IgD-negative memory B cell (primary cell): ENCODE data around the gene OSBPL10. TPM values are rescaled to one million over a fixed set of nuclear protein-coding genes. Genes with fewer than 3 reads are reported as not detected.
"Not testable (repeated sequence)": the region's sequence is repeated elsewhere in the genome, so short reads cannot be mapped to it uniquely, and the experiment has no call there.

Experiments used
- H3K27ac Mint-ChIP-seq, 3 donors: one replicate each; pipeline ENCODE4 v1.8.0; 2020 to 2022; ENCODE audit warnings: mild to moderate bottlenecking in 3 of 3, mixed read lengths in 3 of 3, moderate library complexity in 1 of 3
- H3K27me3 Mint-ChIP-seq: one replicate; pipeline ENCODE4 v1.8.0; 2021; ENCODE audit warnings: mixed read lengths
- H3K36me3 Mint-ChIP-seq: one replicate; pipeline ENCODE4 v1.8.0; 2020; ENCODE audit warnings: mild to moderate bottlenecking, mixed read lengths
- H3K4me1 Mint-ChIP-seq, 3 donors: one replicate each; pipeline ENCODE4 v1.8.0; 2020 to 2022; ENCODE audit warnings: mixed read lengths in 3 of 3, mild to moderate bottlenecking in 1 of 3
- H3K4me3 Mint-ChIP-seq, 4 donors: one replicate each; pipeline ENCODE4 v1.8.0; 2020 to 2022; ENCODE audit warnings: mild to moderate bottlenecking in 4 of 4, mixed read lengths in 4 of 4, moderate library complexity in 3 of 4
- H3K9me3 Mint-ChIP-seq, 3 donors: one replicate each; pipeline ENCODE4 v1.8.0; 2020 to 2021; ENCODE audit warnings: mixed read lengths in 3 of 3, mild to moderate bottlenecking in 1 of 3
- polyA plus RNA-seq: library from polyadenylated mRNA; unstranded; fragments of 300-500 nt; fragmentation: Illumina TruSeq; gene quantifications from one replicate; pipeline ENCODE4 v1.2.3, GENCODE V29; 2021

The OSBPL10 gene
- polyA plus RNA-seq, 1 donor from 2014 or later = 126 TPM

DNA sequence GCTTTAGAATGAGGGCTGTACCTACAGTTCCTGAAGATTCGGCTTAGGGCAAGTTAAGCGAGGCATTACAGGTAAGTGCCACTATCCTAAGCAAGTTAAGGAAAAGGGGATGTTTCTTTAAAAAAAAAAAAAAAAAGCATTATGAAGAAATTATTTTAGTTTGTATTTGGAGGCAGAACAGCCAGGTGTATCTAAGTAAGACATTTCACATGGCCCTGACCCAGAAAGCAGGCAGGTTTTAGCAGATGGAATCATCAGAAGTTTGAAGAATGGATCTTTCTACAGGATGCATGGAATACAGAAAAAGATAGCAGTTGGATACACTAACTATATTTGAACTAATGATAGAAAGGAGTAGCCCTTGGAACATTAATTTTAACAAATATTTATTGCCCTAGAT, 105.6 kb downstream of the OSBPL10 start:
- Mint-ChIP-seq H3K9me3 (no peaks in the 10 kb centered on the region), H3K27me3 (no peaks in the 10 kb centered on the region), H3K4me3 (peak overlapping the region in 1 of 4 donors; percentile 49), H3K4me1 (peaks cover 31 to 51% (median 44%) of the 10 kb centered on the region in 3 donors), H3K36me3 (peaks cover 15% of the 10 kb centered on the region), H3K27ac (peak overlapping the region in 2 of 3 donors; percentile 84)

DNA sequence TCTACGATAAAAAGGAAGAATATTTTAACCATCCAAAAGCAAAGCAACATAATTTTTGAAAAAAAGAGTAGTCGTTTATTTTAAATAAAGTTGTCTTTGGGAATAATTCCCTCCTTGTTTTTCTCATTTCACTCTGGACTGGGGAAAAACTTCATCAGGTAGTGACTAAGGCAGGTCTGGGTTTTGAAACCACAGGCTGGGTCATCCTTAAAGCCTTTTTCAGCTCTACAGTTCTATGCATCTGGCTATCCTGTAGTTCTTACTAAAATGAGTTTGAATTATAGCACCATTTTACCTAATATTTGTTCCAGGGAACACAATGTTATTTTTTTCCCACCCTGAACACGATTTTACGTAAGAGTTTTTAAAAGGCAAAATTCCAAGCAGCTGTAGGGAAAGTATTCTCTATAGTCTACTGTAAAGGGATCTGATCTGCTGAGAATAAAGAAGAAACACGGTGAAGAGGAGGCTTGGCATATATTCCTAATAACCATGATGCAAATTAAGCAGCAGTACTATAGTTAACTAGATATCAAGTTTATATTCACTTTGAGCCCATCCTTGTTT, 107.7 kb downstream of the OSBPL10 start:
- H3K36me3 Mint-ChIP-seq = peaks cover 18% of the 10 kb centered on the region
- peak overlapping the region in 1 of 3 donors; percentile 18 for H3K27ac Mint-ChIP-seq
- H3K27me3 Mint-ChIP-seq = no peaks in the 10 kb centered on the region
- H3K9me3 Mint-ChIP-seq = no peaks in the 10 kb centered on the region
- no peak overlapping the region for H3K4me3 Mint-ChIP-seq
- H3K4me1 Mint-ChIP-seq = peaks cover 27 to 45% (median 42%) of the 10 kb centered on the region in 3 donors

DNA sequence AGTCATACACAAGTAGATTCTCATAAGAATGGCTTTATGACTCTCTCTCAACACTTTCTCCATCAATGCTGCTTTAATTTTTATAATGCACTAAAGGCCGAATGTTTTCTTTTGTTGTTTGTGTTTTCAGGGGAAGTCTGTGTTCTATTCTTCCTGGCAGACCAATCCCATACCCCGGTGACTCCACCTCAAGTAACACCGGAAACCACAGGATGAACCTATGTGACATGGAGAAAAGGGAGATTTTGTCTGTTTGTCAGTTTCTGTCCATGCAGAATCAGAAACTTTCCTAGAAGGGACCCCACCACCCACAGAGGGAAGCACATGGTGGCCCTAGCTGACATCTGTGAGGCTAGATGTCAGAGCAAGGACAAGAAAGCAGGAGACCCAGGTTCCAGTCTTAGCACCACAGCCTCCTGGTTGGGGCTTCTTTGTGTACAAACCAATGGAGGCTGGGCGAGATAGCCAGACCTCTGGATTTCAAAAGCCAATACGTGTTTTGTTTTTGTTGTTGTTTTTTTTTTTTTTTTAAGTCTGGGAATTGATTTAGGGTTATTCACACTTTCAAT, 109.0 kb downstream of the OSBPL10 start:
- Mint-ChIP-seq H3K27me3 (no peaks in the 10 kb centered on the region), H3K4me3 (no peak overlapping the region), H3K36me3 (peaks cover 15% of the 10 kb centered on the region), H3K9me3 (no peaks in the 10 kb centered on the region), H3K4me1 (peaks cover 31 to 39% (median 32%) of the 10 kb centered on the region in 3 donors), H3K27ac (peak overlapping the region in 1 of 3 donors; percentile 59)

DNA sequence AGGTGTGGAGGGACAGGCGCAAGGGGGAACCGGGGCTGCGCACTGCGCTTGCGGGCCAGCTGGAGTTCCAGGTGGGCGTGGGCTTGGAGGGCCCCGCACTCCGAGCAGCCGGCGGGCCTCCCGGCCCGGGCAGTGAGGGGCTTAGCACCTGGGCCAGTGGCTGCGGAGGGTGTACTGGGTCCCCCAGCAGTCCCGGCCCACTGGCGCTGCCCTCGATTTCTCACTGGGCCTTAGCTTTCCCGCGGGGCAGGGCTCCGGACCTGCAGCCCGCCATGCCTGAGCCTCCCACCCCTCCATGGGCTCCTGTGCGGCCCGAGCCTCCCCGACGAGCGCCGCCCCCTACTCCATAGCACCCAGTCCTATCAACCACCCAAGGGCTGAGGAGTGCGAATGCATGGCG, 111.0 kb downstream of the OSBPL10 start:
- H3K27ac Mint-ChIP-seq, H3K9me3 Mint-ChIP-seq, H3K4me3 Mint-ChIP-seq, H3K27me3 Mint-ChIP-seq: not testable (repeated sequence)
- peaks cover 10% of the 10 kb centered on the region for H3K36me3 Mint-ChIP-seq
- peaks cover 18 to 39% (median 28%) of the 10 kb centered on the region in 3 donors for H3K4me1 Mint-ChIP-seq

DNA sequence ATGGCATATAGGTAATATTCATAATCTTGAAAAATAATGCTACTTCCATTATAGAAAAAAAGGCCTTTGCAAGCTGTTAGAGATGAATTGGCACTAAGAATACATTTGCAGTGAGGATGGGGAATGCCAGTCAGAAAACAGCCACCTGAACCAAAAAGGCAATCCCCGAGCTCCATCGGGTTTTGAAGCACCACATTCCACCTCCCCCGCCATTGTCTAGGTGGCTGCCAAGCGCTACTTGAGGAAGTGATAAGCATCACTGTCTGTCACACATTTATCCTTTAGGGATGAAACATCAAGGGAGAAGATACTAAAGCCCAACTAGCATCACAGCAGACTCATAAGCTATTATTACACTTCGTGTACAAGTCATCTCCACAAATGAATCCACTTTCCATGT, 112.8 kb downstream of the OSBPL10 start:
- H3K36me3 Mint-ChIP-seq = peaks cover 11% of the 10 kb centered on the region
- no peaks in the 10 kb centered on the region for H3K9me3 Mint-ChIP-seq
- H3K27ac Mint-ChIP-seq = no peak overlapping the region
- peaks cover 21 to 40% (median 28%) of the 10 kb centered on the region in 3 donors for H3K4me1 Mint-ChIP-seq
- H3K4me3 Mint-ChIP-seq = no peak overlapping the region
- H3K27me3 Mint-ChIP-seq = no peaks in the 10 kb centered on the region

DNA sequence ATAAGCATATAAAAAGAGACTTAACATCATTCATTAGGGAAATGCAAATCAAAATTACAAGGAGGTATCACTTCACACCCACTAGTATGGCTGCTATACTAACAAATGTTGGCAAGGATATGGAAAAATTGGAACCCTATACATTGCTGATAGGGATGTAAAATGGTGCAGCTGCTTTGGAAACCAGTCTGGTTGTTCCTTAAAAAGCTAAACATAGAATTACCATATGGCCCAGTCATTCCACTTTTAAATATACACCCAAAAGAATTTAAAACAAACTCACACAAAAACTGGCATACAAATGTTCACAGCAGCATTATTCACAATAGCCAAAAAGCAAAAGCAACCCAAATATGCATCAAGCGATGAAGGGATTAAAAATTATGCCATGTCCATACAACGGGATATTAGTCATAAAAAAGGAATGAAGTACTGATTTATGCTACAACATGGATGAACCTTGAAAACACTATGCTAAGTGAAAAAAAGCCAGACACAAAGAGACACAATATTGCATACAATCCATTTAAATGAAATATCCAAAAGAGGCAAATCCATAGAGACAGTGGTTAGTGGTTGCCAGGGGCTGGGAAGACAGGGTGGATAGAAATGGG, 118.3 kb downstream of the OSBPL10 start:
- H3K27ac Mint-ChIP-seq = no peak overlapping the region
- H3K9me3 Mint-ChIP-seq = no peaks in the 10 kb centered on the region
- peak overlapping the region in 1 of 4 donors; percentile 2 for H3K4me3 Mint-ChIP-seq
- peaks cover 41 to 59% (median 51%) of the 10 kb centered on the region in 3 donors for H3K4me1 Mint-ChIP-seq
- H3K36me3 Mint-ChIP-seq = peaks cover 11% of the 10 kb centered on the region
- no peaks in the 10 kb centered on the region for H3K27me3 Mint-ChIP-seq

DNA sequence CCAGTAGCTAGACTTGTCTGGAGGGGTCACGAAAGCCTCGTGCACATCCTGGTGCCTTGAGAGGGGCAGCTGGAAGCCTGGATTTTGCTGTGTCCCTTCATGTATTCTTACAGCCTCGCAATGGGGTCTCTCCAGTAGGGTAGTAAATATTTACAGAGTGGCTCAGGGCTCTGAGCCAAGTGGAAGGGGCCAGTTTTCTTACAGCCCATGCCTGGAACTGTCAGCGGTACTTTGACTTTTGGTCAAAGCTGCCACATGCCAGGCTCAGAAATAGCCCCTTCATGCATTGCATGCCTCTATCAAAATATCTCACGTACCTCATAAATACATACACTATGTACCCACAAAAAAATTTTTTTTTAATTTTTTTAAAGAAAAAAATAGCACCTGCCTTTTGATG, 119.2 kb downstream of the OSBPL10 start:
- Mint-ChIP-seq H3K27ac (peak overlapping the region in 2 of 3 donors; percentile 31 to 41), H3K4me3 (peak overlapping the region in 1 of 4 donors; percentile 28)

DNA sequence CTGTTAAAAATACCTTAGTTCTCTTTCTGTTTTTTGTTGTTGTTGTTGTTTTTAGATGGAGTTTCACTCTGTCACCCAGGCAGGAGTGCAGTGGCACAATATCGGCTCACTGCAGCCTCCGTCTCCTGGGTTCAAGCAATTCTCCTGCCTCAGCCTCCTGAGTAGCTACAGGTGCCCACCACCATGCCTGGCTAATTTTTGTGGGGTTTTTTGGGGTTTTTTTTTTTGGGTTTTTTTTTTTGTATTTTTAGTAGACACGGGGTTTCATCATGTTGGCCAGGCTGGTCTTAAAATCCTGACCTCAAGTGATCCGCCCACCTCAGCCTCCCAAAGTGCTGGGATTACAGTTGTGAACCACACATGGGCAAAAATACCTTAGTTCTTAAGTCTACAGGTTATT, 120.4 kb downstream of the OSBPL10 start:
- Mint-ChIP-seq H3K4me1 (peaks cover 47 to 52% (median 50%) of the 10 kb centered on the region in 3 donors), H3K27ac (peak overlapping the region; percentile 79 to 95 (median 93)), H3K4me3 (peak overlapping the region in 3 of 4 donors; percentile 52 to 72 (median 61)), H3K36me3 (peaks cover 11% of the 10 kb centered on the region)
- not testable (repeated sequence) for H3K9me3 Mint-ChIP-seq, H3K27me3 Mint-ChIP-seq

More for the DNA sequence above, 119.2 kb downstream of the OSBPL10 start:
- Mint-ChIP-seq H3K36me3 (peaks cover 11% of the 10 kb centered on the region), H3K9me3 (no peaks in the 10 kb centered on the region), H3K27me3 (no peaks in the 10 kb centered on the region), H3K4me1 (peaks cover 41 to 59% (median 51%) of the 10 kb centered on the region in 3 donors)

DNA sequence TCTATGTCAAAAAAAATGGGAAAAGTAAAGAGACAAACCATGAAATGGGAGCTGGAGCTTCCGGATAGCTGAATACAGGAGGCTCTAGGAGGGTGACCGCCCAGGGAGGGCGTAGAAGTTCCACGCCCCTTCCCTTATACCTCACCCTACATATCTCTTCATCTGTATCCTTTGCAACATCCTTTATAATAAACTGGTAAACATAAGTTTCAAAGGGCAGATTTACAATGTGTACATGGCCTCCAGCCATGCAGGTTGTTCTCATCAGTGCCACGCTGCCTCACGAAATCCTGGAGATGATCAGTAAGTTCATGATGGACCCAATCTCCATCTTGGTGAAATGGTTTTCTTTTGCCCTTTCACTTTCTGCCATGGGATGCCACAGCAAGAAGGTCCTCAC, 121.8 kb downstream of the OSBPL10 start:
- H3K36me3 Mint-ChIP-seq = peaks cover 9% of the 10 kb centered on the region
- no peaks in the 10 kb centered on the region for H3K9me3 Mint-ChIP-seq
- H3K27me3 Mint-ChIP-seq = no peaks in the 10 kb centered on the region
- H3K27ac Mint-ChIP-seq = peak overlapping the region in 2 of 3 donors; percentile 70 to 95
- H3K4me1 Mint-ChIP-seq = peaks cover 55 to 59% (median 57%) of the 10 kb centered on the region in 3 donors
- peak overlapping the region in 3 of 4 donors; percentile 14 to 78 (median 52) for H3K4me3 Mint-ChIP-seq

DNA sequence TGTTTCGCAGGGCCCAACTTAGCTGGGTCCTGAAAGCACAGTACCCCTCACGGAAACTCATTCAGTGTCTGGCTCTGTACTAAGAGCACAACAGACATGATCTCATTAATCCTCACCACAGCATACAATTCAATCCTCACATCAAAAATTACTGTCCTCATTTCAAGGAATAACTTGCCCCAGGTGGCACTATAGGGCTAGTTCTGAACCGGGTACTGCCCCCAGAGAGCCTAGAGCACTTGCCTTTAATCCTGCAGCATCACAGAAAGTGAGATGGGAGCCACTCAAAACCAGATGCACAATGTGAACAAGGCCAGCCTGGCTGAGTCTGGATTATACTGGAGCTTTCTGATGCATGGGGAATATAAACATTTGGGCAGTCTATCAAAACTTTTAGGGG, 122.6 kb downstream of the OSBPL10 start:
- H3K27ac Mint-ChIP-seq = peak overlapping the region; percentile 70 to 95 (median 85)
- peaks cover 7% of the 10 kb centered on the region for H3K36me3 Mint-ChIP-seq

DNA sequence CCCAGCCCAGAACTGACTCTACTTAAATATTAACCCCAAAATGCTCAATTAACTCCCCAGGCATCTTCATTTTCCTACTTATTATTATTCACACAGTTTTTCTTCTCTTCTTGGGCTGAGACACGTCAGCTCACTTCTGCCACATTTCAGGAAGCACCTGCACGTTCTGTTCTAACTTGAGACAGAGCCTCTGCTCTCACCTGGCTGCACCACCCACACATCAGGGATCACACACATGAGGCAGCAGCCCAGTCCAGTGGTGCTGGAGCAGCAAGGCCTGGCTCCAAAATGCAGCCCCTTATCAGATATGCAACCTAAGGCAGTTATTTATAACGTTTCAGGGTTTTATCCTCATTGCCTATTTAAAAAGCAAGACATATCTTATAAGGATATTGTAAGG, 127.5 kb downstream of the OSBPL10 start:
- peak overlapping the region in 2 of 4 donors; percentile 39 to 79 for H3K4me3 Mint-ChIP-seq
- H3K9me3 Mint-ChIP-seq = no peaks in the 10 kb centered on the region
- no peaks in the 10 kb centered on the region for H3K27me3 Mint-ChIP-seq
- H3K36me3 Mint-ChIP-seq = no peaks in the 10 kb centered on the region
- H3K4me1 Mint-ChIP-seq = peaks cover 43 to 63% (median 55%) of the 10 kb centered on the region in 3 donors
- H3K27ac Mint-ChIP-seq = peak overlapping the region; percentile 5 to 90 (median 8)

More for the DNA sequence above, 122.6 kb downstream of the OSBPL10 start:
- Mint-ChIP-seq H3K4me3 (peak overlapping the region; percentile 3 to 32 (median 18)), H3K9me3 (no peaks in the 10 kb centered on the region), H3K27me3 (no peaks in the 10 kb centered on the region), H3K4me1 (peaks cover 58 to 60% (median 59%) of the 10 kb centered on the region in 3 donors)

DNA sequence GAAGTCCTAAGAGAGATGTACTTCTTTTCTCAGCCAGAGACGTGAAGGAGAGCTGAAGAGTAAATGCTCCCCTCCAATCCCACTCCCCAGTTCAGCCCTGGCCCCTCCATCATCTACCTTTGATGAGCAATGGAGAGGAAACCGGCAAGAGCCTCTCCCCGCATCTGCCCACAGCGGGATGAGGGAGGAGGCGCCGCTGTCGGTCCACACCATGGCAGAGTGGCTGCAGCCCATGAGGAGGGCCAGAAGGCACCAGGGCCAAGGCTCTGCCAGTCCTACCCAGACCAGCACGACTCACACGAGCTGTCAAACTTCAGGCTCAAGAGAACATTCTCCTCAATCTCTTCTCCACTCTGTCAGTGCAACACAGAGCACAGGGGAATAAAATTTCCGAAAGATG, 129.8 kb downstream of the OSBPL10 start:
- peaks cover 5% of the 10 kb centered on the region for H3K36me3 Mint-ChIP-seq
- peaks cover 50 to 70% (median 56%) of the 10 kb centered on the region in 3 donors for H3K4me1 Mint-ChIP-seq
- peak overlapping the region in 2 of 4 donors; percentile 9 to 63 for H3K4me3 Mint-ChIP-seq
- no peaks in the 10 kb centered on the region for H3K27me3 Mint-ChIP-seq
- no peaks in the 10 kb centered on the region for H3K9me3 Mint-ChIP-seq
- H3K27ac Mint-ChIP-seq = peak overlapping the region; percentile 38 to 90 (median 88)

DNA sequence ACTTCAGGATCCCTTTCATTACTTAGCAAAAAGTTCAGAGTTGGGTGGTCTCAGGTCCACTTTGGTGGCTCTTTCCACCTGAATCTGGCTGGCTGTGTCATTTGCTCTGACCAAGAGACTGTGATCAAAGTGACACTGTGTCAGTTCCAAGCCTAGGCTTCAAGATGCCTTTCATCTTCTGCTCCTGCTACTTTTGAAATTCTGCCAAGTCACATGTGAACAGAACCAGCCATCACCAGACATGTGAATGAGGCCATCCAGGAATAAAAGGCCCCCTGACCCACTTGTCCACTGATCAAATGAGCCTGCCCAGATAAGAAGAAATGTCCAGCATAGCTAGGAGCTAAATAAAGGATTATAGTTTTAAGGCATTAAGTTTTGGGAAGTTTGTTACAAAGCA, 132.2 kb downstream of the OSBPL10 start:
- Mint-ChIP-seq H3K27ac (peak overlapping the region in 2 of 3 donors; percentile 21 to 90), H3K4me1 (peaks cover 46 to 69% (median 51%) of the 10 kb centered on the region in 3 donors), H3K27me3 (no peaks in the 10 kb centered on the region), H3K9me3 (no peaks in the 10 kb centered on the region), H3K36me3 (peaks cover 11% of the 10 kb centered on the region), H3K4me3 (no peak overlapping the region)

DNA sequence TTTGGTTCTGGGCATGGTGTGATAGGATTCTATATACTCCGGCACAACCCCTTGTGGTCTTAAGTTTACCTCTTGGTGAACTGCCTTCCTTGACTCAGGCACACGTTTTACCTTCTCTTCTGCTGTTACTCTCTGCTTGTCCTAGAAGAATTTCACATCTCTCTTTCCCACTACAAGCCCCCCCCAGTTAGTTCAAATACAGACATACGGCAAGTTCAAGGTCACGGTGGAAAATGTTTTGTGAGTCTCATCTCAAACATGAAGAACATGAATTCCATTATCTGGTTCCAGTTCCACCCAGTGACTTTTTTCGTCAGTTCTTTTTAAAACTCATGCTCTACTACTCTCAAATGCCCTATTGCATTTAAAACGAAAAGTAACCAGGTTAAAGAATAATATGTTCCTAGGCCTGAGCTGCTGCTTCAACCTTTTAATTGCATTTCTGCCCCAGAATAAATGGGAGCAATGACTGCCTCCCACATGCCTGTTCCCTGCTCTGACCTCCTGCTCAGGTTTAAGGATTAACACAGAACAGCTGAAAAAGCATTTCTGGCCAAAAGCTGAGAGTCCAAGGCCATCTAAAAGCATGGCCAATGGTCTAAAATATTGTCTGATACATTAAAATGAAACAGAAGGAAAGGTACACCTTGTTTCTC, 132.8 kb downstream of the OSBPL10 start:
- no peak overlapping the region for H3K4me3 Mint-ChIP-seq
- no peaks in the 10 kb centered on the region for H3K27me3 Mint-ChIP-seq
- no peaks in the 10 kb centered on the region for H3K9me3 Mint-ChIP-seq
- peaks cover 11% of the 10 kb centered on the region for H3K36me3 Mint-ChIP-seq
- H3K27ac Mint-ChIP-seq = peak overlapping the region in 2 of 3 donors; percentile 9 to 21
- H3K4me1 Mint-ChIP-seq = peaks cover 44 to 71% (median 51%) of the 10 kb centered on the region in 3 donors

DNA sequence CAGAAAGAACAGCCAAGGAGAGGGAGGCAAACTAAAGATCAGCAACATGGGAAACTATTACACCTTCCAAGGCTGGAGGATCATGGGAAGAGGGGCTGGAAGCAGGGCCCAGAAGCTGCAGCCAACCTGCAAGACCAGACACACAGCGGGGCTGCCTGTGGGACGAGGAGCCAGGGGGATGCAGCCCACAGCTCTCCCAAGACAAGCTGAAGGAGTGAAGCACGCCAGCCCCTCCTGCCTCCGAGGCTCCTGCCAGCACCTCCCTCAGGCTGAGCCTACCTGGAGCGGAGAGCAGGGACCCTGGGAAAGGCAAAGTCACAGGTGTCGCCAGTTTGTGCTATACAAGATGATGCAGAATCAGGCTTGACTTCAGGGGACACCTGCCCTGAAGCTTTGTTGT, 133.3 kb downstream of the OSBPL10 start:
- Mint-ChIP-seq H3K27me3 (no peaks in the 10 kb centered on the region), H3K4me1 (peaks cover 41 to 69% (median 49%) of the 10 kb centered on the region in 3 donors), H3K27ac (peak overlapping the region in 2 of 3 donors; percentile 9 to 43)

More for the DNA sequence above, 133.3 kb downstream of the OSBPL10 start:
- Mint-ChIP-seq H3K36me3 (peaks cover 11% of the 10 kb centered on the region), H3K9me3 (no peaks in the 10 kb centered on the region), H3K4me3 (no peak overlapping the region)
